GM23248 (cell line): Measurements from ENCODE around the gene ACKR1. TPM values are rescaled to one million over a fixed set of nuclear protein-coding genes. Genes with fewer than 3 reads are reported as not detected.

ENCODE experiments used
- DNase-seq: peaks from one replicate; pipeline ENCODE4 v3.0.0-alpha.2; 2015
- H2AFZ ChIP-seq: fragments of 200-600 bp; sonication (generic); 2 replicates; pipeline ENCODE4 v1.6.1; 2016; ENCODE audit warnings: antibody characterized with exemption
- H3F3A ChIP-seq: fragments of 200-600 bp; sonication (generic); 2 replicates; pipeline ENCODE4 v1.6.1; 2016; ENCODE audit warnings: mild to moderate bottlenecking, antibody characterized with exemption, mixed run types; ENCODE audit not compliant: insufficient read depth
- H3K27ac ChIP-seq: fragments of 200-600 bp; sonication (generic); 2 replicates; pipeline ENCODE4 v1.5.1; 2016; ENCODE audit warnings: mild to moderate bottlenecking
- H3K27me3 ChIP-seq: fragments of 200-600 bp; sonication (generic); replicated peaks from 2 replicates; pipeline ENCODE4 v1.6.1; 2016; ENCODE audit warnings: mild to moderate bottlenecking; ENCODE audit not compliant: insufficient read depth
- H3K36me3 ChIP-seq: fragments of 200-600 bp; sonication (generic); 2 replicates; pipeline ENCODE4 v1.6.1; 2016; ENCODE audit warnings: low read depth, mild to moderate bottlenecking
- H3K4me1 ChIP-seq: fragments of 200-600 bp; sonication (generic); 2 replicates; pipeline ENCODE4 v1.6.1; 2016; ENCODE audit warnings: mild to moderate bottlenecking; ENCODE audit not compliant: insufficient read depth
- H3K4me2 ChIP-seq: fragments of 200-600 bp; sonication (generic); one replicate; pipeline ENCODE4 v1.6.1; 2016; ENCODE audit warnings: mild to moderate bottlenecking; ENCODE audit not compliant: unreplicated experiment
- H3K4me3 ChIP-seq: fragments of 200-600 bp; sonication (generic); 2 replicates; pipeline ENCODE4 v1.5.1; 2016; ENCODE audit warnings: mild to moderate bottlenecking
- H3K79me2 ChIP-seq: fragments of 200-600 bp; sonication (generic); 2 replicates; pipeline ENCODE4 v1.6.1; 2016; ENCODE audit warnings: mild to moderate bottlenecking; ENCODE audit not compliant: insufficient read depth
- H3K9ac ChIP-seq: fragments of 200-600 bp; sonication (generic); 2 replicates; pipeline ENCODE4 v1.6.1; 2016; ENCODE audit warnings: mild to moderate bottlenecking
- H3K9me2 ChIP-seq: fragments of 200-600 bp; sonication (generic); 2 replicates; pipeline ENCODE4 v1.6.1; 2016; ENCODE audit warnings: mixed run types, mild to moderate bottlenecking, moderate library complexity; ENCODE audit not compliant: insufficient read depth
- H3K9me3 ChIP-seq: fragments of 200-600 bp; sonication (generic); one replicate; pipeline ENCODE4 v1.6.1; 2017; ENCODE audit warnings: low read depth
- H4K20me1 ChIP-seq: fragments of 200-600 bp; sonication (generic); 2 replicates; pipeline ENCODE4 v1.6.0; 2016; ENCODE audit not compliant: insufficient read depth
- EZH2 ChIP-seq: fragments of 200-600 bp; sonication (generic); IDR thresholded peaks from 2 replicates; pipeline ENCODE4 v1.6.1; 2018; ENCODE audit warnings: antibody characterized with exemption, mild to moderate bottlenecking; ENCODE audit not compliant: insufficient read depth, poor library complexity, severe bottlenecking
- EZH2phosphoT487 ChIP-seq: fragments of 200-600 bp; sonication (generic); IDR thresholded peaks from 2 replicates; pipeline ENCODE4 v1.6.1; 2018; ENCODE audit warnings: antibody characterized with exemption, moderate library complexity, mild to moderate bottlenecking, low read depth; ENCODE audit not compliant: insufficient read depth
- WGBS, 2 experiments: methylation state at CpG; one replicate each; pipeline ENCODE4 v1.1.6; 2015 to 2017; ENCODE audit warnings: low lambda C conversion rate in 2 of 2, low coverage in 1 of 2; ENCODE audit errors: missing lambda C conversion rate in 2 of 2; 5-methylcytosine and 5-hydroxymethylcytosine counted together
- in situ Hi-C: fragments of 300-500 bp; cut with MboI; formaldehyde crosslinking; loops from 2 replicates; pipeline ENCODE4 v1.15.0; 2020
- polyA plus RNA-seq: library from polyadenylated mRNA; unstranded; fragments of >200 nt; fragmentation: Nextera tagmentation; extraction: Ambion mirVana; gene quantifications from 2 replicates; pipeline ENCODE4 v1.2.1, GENCODE V29; 2016
- total RNA-seq: library from RNA; depleted of rRNA; stranded (reverse); fragments of >200 nt; shearing (Covaris generic); gene quantifications from 2 replicates; pipeline ENCODE4 v1.2.3, GENCODE V29; 2014

Gene ACKR1
- total and polyA plus RNA-seq, 2 experiments from 2014 or later, result not detected

DNA sequence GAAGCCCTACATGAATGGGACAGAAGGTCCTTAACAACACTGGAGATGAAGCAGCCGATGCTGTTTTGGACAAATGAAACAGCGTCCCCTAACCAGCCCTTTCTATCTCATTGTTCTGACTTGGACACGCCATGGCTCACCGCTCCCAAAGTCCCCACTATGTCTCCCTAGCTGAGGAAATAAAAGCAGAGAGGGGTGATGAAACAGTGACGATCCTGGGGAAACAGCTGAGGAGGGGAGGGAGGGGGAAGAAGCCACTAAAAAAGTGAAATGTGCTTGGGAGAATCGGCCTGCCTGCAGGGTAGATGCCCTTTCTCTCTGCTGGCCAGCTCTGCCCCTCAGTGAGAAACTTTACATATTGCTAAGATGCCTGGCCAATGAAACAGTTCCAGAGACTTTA is 1.1 kb upstream of the ACKR1 start:
- H3K9me2 ChIP-seq, result no peaks in the 10 kb centered on the region
- H3K9ac ChIP-seq, result no peak overlapping the region
- WGBS, 2 experiments, result 55 to 61% methylated on average over 6 of the region's 6 CpGs
- peaks cover 27% of the 10 kb centered on the region for H3K27me3 ChIP-seq
- no peaks in the 10 kb centered on the region for H3K4me1 ChIP-seq
- DNase-seq, result no peak
- TF ChIP-seq EZH2phosphoT487 (no peak), EZH2 (no peak)
- H3K4me2 ChIP-seq, result no peak overlapping the region
- H3K9me3 ChIP-seq, result no peaks in the 10 kb centered on the region
- no peak overlapping the region for H3K27ac ChIP-seq
- in situ Hi-C loops, result no loop called here
- H3K4me3 ChIP-seq, result no peak overlapping the region
- no peaks in the 10 kb centered on the region for H4K20me1 ChIP-seq
- H3K36me3 ChIP-seq, result no peaks in the 10 kb centered on the region
- H2AFZ ChIP-seq, result no peak overlapping the region
- no peaks in the 10 kb centered on the region for H3K79me2 ChIP-seq
- H3F3A ChIP-seq, result no peaks in the 10 kb centered on the region

GRCh38 chr1:159205225-159205624 is 550 bp downstream of the ACKR1 start:
- Histone ChIP-seq H3F3A (no peaks in the 10 kb centered on the region), H3K27me3 (peaks cover 29% of the 10 kb centered on the region), H3K4me1 (no peaks in the 10 kb centered on the region), H3K9ac (no peak overlapping the region), H3K4me2 (no peak overlapping the region), H3K9me2 (no peaks in the 10 kb centered on the region), H3K4me3 (no peak overlapping the region), H3K27ac (no peak overlapping the region), H3K79me2 (no peaks in the 10 kb centered on the region), H3K36me3 (no peaks in the 10 kb centered on the region), H4K20me1 (no peaks in the 10 kb centered on the region), H3K9me3 (no peaks in the 10 kb centered on the region), H2AFZ (no peak overlapping the region)
- no peak for TF ChIP-seq EZH2phosphoT487
- no peak for TF ChIP-seq EZH2
- in situ Hi-C loops, result no loop called here
- no peak for DNase-seq
- WGBS, 2 experiments, result 39 to 52% methylated on average over 6 of the region's 6 CpGs

DNA sequence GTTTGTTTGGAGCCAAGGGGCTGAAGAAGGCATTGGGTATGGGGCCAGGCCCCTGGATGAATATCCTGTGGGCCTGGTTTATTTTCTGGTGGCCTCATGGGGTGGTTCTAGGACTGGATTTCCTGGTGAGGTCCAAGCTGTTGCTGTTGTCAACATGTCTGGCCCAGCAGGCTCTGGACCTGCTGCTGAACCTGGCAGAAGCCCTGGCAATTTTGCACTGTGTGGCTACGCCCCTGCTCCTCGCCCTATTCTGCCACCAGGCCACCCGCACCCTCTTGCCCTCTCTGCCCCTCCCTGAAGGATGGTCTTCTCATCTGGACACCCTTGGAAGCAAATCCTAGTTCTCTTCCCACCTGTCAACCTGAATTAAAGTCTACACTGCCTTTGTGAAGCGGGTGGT is 1.4 kb downstream of the ACKR1 start:
- Histone ChIP-seq H3K9me2 (no peaks in the 10 kb centered on the region), H2AFZ (no peak overlapping the region), H3K4me2 (no peak overlapping the region), H3K27ac (no peak overlapping the region), H3K27me3 (peaks cover 29% of the 10 kb centered on the region), H3K79me2 (no peaks in the 10 kb centered on the region), H3K4me3 (no peak overlapping the region), H3F3A (no peaks in the 10 kb centered on the region), H4K20me1 (no peaks in the 10 kb centered on the region), H3K4me1 (no peaks in the 10 kb centered on the region), H3K9ac (no peak overlapping the region), H3K36me3 (no peaks in the 10 kb centered on the region), H3K9me3 (no peaks in the 10 kb centered on the region)
- DNase-seq, result no peak
- WGBS, 2 experiments, result 40% methylated on average over 3 to 4 of the region's 4 CpGs
- TF ChIP-seq EZH2phosphoT487, result no peak
- TF ChIP-seq EZH2, result no peak
- in situ Hi-C loops, result no loop called here

DNA sequence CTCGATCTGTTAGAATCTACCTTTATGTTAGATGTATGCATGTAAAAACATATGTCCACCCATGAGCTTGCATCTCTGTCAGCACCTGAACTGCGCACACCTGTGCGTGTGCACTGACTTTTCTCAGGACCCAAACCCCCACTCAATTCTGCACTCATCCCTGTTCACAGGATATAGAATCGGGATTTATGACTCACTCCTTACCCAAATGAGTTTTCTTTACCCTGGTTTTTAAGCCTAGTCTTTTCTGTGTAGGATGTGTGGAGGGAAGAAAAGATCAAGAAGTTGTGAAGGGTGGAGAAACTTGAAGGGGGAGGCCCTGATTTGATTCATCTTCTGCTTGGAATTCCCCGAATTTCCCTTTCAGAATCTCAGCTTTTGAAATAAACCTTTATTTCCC is 2.4 kb downstream of the ACKR1 start:
- no peak for DNase-seq
- no peak overlapping the region for H2AFZ ChIP-seq
- H3K4me1 ChIP-seq, result no peaks in the 10 kb centered on the region
- WGBS, 2 experiments, result 40% methylated on average over 5 of the region's 5 CpGs
- no peaks in the 10 kb centered on the region for H3K9me3 ChIP-seq
- no peak overlapping the region for H3K27ac ChIP-seq
- H3K4me2 ChIP-seq, result no peak overlapping the region
- no peak overlapping the region for H3K4me3 ChIP-seq
- no peaks in the 10 kb centered on the region for H3F3A ChIP-seq
- no peak for TF ChIP-seq EZH2
- TF ChIP-seq EZH2phosphoT487, result no peak
- no peaks in the 10 kb centered on the region for H3K36me3 ChIP-seq
- no peak overlapping the region for H3K9ac ChIP-seq
- H3K9me2 ChIP-seq, result no peaks in the 10 kb centered on the region
- H3K27me3 ChIP-seq, result peaks cover 29% of the 10 kb centered on the region
- H3K79me2 ChIP-seq, result no peaks in the 10 kb centered on the region
- in situ Hi-C loops, result no loop called here
- no peaks in the 10 kb centered on the region for H4K20me1 ChIP-seq

DNA sequence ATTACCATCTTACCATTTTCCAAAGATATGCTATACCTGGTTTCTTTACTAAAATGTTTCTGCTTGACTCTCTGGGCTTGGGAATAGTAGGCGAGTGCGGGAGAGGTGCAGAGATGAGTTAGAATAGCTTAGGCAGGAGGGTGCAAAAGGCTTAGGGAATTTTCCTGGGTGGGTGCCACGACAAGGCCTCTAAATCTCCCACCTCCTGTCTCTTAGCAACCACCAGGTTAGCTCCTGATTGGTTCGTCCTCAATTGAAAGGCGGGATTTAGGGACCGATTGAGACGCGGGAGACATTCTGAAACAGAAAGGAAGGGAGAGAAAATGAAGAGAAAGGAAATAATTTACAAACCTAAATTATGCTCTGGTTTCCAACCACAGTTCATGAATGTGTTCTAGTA is 3.1 kb downstream of the ACKR1 start:
- Histone ChIP-seq H3K9me2 (no peaks in the 10 kb centered on the region), H3K4me1 (no peaks in the 10 kb centered on the region)

More for the DNA sequence above, 3.1 kb downstream of the ACKR1 start:
- no peak for DNase-seq
- Histone ChIP-seq H2AFZ (no peak overlapping the region), H3K79me2 (no peaks in the 10 kb centered on the region), H3K27ac (no peak overlapping the region), H3F3A (no peaks in the 10 kb centered on the region), H4K20me1 (no peaks in the 10 kb centered on the region), H3K9ac (no peak overlapping the region), H3K9me3 (no peaks in the 10 kb centered on the region), H3K4me3 (no peak overlapping the region), H3K27me3 (peaks cover 29% of the 10 kb centered on the region), H3K4me2 (no peak overlapping the region), H3K36me3 (no peaks in the 10 kb centered on the region)
- TF ChIP-seq EZH2phosphoT487 (no peak), EZH2 (no peak)
- in situ Hi-C loops, result no loop called here
- WGBS, 2 experiments, result 19 to 22% methylated on average over 8 of the region's 8 CpGs
